GM12864 (cell line): Measurements from ENCODE around the gene TMEM213.

Source experiments
- DNase-seq: peaks from one replicate; pipeline ENCODE4 v3.0.0-alpha.2; 2011; ENCODE audit warnings: low read depth
- H3K4me3 ChIP-seq: 2 replicates; pipeline ENCODE4 v1.5.1; 2011; ENCODE audit warnings: mild to moderate bottlenecking, low read depth, low read length, control low read depth
- CTCF ChIP-seq: IDR thresholded peaks from 2 replicates; pipeline ENCODE4 v1.5.1; 2011; ENCODE audit warnings: low read depth, mild to moderate bottlenecking, moderate library complexity, low read length, control low read depth, inconsistent platforms; ENCODE audit errors: missing control alignments

Gene TMEM213

GRCh38 chr7:138864667-138865066 is 66.9 kb downstream of the TMEM213 start:
- DNase-seq = no peak
- TF ChIP-seq CTCF = no peak
- no peak overlapping the region for H3K4me3 ChIP-seq

- H3K4me3 ChIP-seq = no peak overlapping the region
- peak; percentile 59 for TF ChIP-seq CTCF
- no peak for DNase-seq
These were observed 68.0 kb downstream of the TMEM213 start for GRCh38 chr7:138865843-138866242.

GRCh38 chr7:138866353-138866752 is 68.6 kb downstream of the TMEM213 start:
- TF ChIP-seq CTCF = no peak
- H3K4me3 ChIP-seq = no peak overlapping the region
- no peak for DNase-seq

- H3K4me3 ChIP-seq = no peak overlapping the region
- no peak for DNase-seq
- TF ChIP-seq CTCF = no peak
These were observed 70.0 kb downstream of the TMEM213 start for GRCh38 chr7:138867744-138868143.

GRCh38 chr7:138868711-138869110 is 70.9 kb downstream of the TMEM213 start:
- no peak for TF ChIP-seq CTCF
- H3K4me3 ChIP-seq = no peak overlapping the region
- DNase-seq = no peak

GRCh38 chr7:138869353-138869752 is 71.6 kb downstream of the TMEM213 start:
- H3K4me3 ChIP-seq = no peak overlapping the region
- no peak for DNase-seq
- no peak for TF ChIP-seq CTCF

- H3K4me3 ChIP-seq = no peak overlapping the region
- no peak for TF ChIP-seq CTCF
- no peak for DNase-seq
These were observed 73.4 kb downstream of the TMEM213 start for GRCh38 chr7:138871065-138871813.
